ENCODE data around the gene NANOS3.

Gene NANOS3

GRCh38 chr19:13876834-13877233 is at the start of gene NANOS3:
TSS of gene NANOS3 (plus strand) at chr19:13877134. CDS start at chr19:13877249, 115 bp downstream.
- intact Hi-C loops (cut with DNase I): no loop called here
- no peak for DNase-seq

GRCh38 chr19:13827656-13828055 is 49.3 kb upstream of the NANOS3 start:
- intact Hi-C loops (cut with DNase I): no loop called here
- DNase-seq: peak in 1 of 10 donors; percentile 26

- intact Hi-C loops (cut with DNase I): no loop called here
- peak in 1 of 10 donors; percentile 64 for DNase-seq
Observed at GRCh38 chr19:13830114-13830740, 46.7 kb upstream of the NANOS3 start.

- intact Hi-C loops (cut with DNase I): no loop called here
- peak in 2 of 10 donors; percentile 62 to 80 for DNase-seq
Observed at GRCh38 chr19:13830741-13831536, 46.0 kb upstream of the NANOS3 start.

- peak in 1 of 10 donors; percentile 55 for DNase-seq
- intact Hi-C loops (cut with DNase I): no loop called here
Observed at GRCh38 chr19:13831537-13832467, 45.1 kb upstream of the NANOS3 start.

- peak; percentile 80 to 99 (median 92) for DNase-seq
- intact Hi-C loops (cut with DNase I): no loop called here
Observed at GRCh38 chr19:13833330-13834243, 43.3 kb upstream of the NANOS3 start.

GRCh38 chr19:13834244-13835069 is 42.5 kb upstream of the NANOS3 start:
- intact Hi-C loops (cut with DNase I): no loop called here
- no peak for DNase-seq

- intact Hi-C loops (cut with DNase I): no loop called here
- DNase-seq: peak in 1 of 10 donors; percentile 84
Observed at GRCh38 chr19:13835791-13836723, 40.9 kb upstream of the NANOS3 start.

GRCh38 chr19:13838435-13839129 is 38.4 kb upstream of the NANOS3 start:
- no peak for DNase-seq
- intact Hi-C loops (cut with DNase I): no loop called here

GRCh38 chr19:13839130-13839937 is 37.6 kb upstream of the NANOS3 start:
- DNase-seq: peak in 6 of 10 donors; percentile 58 to 92 (median 76)
- intact Hi-C loops (cut with DNase I): no loop called here

GRCh38 chr19:13839938-13840304 is 37.0 kb upstream of the NANOS3 start:
- no peak for DNase-seq
- intact Hi-C loops (cut with DNase I): no loop called here

- intact Hi-C loops (cut with DNase I): no loop called here
- no peak for DNase-seq
Observed at GRCh38 chr19:13840305-13841085, 36.4 kb upstream of the NANOS3 start.

GRCh38 chr19:13841086-13841961 is 35.6 kb upstream of the NANOS3 start:
- intact Hi-C loops (cut with DNase I): no loop called here

GRCh38 chr19:13841962-13842290 is 35.0 kb upstream of the NANOS3 start:
- DNase-seq: no peak
- intact Hi-C loops (cut with DNase I): no loop called here

More at GRCh38 chr19:13841086-13841961, 35.6 kb upstream of the NANOS3 start:
- peak in 1 of 10 donors; percentile 79 for DNase-seq
